Suprapubic skin (tissue), 4 donors: ENCODE results near the gene ASB4. TPM values are rescaled to one million over a fixed set of nuclear protein-coding genes. Genes with fewer than 3 reads are reported as not detected.

ENCODE experiments used
- DNase-seq, 2 donors: peaks; one replicate each; pipeline ENCODE4 v3.0.0-alpha.2; 2019; ENCODE audit warnings: low spot score in 2 of 2
- H3K27ac ChIP-seq: fragments of 200-600 bp; sonication (generic); one replicate; pipeline ENCODE4 v1.5.1; 2019
- H3K27me3 ChIP-seq: fragments of 200-600 bp; sonication (generic); one replicate; pipeline ENCODE4 v1.5.1; 2019
- H3K36me3 ChIP-seq: fragments of 200-600 bp; sonication (generic); one replicate; pipeline ENCODE4 v1.5.1; 2019
- H3K4me1 ChIP-seq: fragments of 200-600 bp; sonication (generic); one replicate; pipeline ENCODE4 v1.5.1; 2019
- H3K4me3 ChIP-seq: fragments of 200-600 bp; sonication (generic); one replicate; pipeline ENCODE4 v1.5.1; 2019; ENCODE audit warnings: mild to moderate bottlenecking
- H3K9me3 ChIP-seq: fragments of 200-600 bp; sonication (generic); one replicate; pipeline ENCODE4 v1.5.1; 2019
- EP300 ChIP-seq: sonication (generic); formaldehyde crosslinking; IDR thresholded peaks from one replicate; pipeline ENCODE4 v1.6.1; 2017; ENCODE audit warnings: antibody characterized with exemption
- POLR2A ChIP-seq, 2 donors: fragments of 450-650 bp; IDR thresholded peaks; one replicate each; pipeline ENCODE4 v1.6.1; 2017; ENCODE audit warnings: antibody characterized with exemption in 2 of 2, mild to moderate bottlenecking in 2 of 2, moderate library complexity in 2 of 2
- POLR2AphosphoS5 ChIP-seq, 3 donors: sonication (generic); formaldehyde crosslinking; IDR thresholded peaks; one replicate each; pipeline ENCODE4 v1.6.1; 2017; ENCODE audit warnings: antibody characterized with exemption in 3 of 3
- WGBS: methylation state at CpG from one replicate; pipeline ENCODE4 v1.1.5; 2018; 5-methylcytosine and 5-hydroxymethylcytosine counted together
- total RNA-seq, 4 donors: library from RNA; depleted of rRNA; stranded (reverse); fragments of >200 nt; gene quantifications; one replicate each; pipeline ENCODE4 v1.1.0, GENCODE V29; 2016
- TF ChIP-seq, protein P1 (sequence below), 2 donors: fragments of 200-600 bp in 1 of 2; fragments of 450-650 bp in 1 of 2; sonication (generic) in 1 of 2; IDR thresholded peaks; one replicate each; pipeline ENCODE4 v1.5.1; 2016 to 2019; ENCODE audit warnings: antibody characterized with exemption in 2 of 2, mild to moderate bottlenecking in 1 of 2, moderate library complexity in 1 of 2

The ASB4 gene
- total RNA-seq, 4 donors from 2014 or later = 0.13 to 0.31 TPM; not detected in 2

DNA sequence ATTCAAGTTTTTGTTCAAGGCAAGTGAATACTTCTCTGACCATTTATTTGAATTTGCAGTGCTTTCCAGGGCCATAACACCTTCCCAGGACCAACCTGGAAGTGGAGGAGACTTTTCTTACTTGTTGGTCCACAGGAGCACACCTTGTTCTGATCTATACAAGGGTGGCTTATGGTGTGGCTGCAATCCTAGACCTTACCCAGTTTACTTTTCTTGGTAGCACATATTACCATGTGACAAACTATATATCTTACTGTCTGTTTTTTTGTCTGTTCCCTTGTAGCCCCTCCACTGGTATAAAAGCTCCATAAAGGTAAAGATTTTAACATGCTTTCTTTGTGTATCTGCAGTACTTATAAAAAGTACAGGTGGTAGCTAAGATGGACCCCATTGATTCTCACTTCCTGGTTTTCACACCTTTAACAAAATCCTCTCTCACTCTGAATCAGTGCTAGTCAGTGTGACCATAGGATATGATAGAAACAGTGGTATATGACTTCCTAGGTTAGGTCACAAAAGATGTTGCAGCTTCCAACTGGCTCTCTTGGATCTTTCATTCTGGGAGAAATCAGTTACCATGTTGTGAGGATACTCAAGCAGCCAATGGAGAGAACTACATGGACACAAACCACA, 5.6 kb upstream of the ASB4 start:
- H3K9me3 ChIP-seq = no peaks in the 10 kb centered on the region
- no peak overlapping the region for H3K4me3 ChIP-seq
- H3K4me1 ChIP-seq = no peaks in the 10 kb centered on the region
- TF ChIP-seq POLR2AphosphoS5 (IDR thresholded peaks at IDR 0.05) = no peak
- TF ChIP-seq, protein P1, sequence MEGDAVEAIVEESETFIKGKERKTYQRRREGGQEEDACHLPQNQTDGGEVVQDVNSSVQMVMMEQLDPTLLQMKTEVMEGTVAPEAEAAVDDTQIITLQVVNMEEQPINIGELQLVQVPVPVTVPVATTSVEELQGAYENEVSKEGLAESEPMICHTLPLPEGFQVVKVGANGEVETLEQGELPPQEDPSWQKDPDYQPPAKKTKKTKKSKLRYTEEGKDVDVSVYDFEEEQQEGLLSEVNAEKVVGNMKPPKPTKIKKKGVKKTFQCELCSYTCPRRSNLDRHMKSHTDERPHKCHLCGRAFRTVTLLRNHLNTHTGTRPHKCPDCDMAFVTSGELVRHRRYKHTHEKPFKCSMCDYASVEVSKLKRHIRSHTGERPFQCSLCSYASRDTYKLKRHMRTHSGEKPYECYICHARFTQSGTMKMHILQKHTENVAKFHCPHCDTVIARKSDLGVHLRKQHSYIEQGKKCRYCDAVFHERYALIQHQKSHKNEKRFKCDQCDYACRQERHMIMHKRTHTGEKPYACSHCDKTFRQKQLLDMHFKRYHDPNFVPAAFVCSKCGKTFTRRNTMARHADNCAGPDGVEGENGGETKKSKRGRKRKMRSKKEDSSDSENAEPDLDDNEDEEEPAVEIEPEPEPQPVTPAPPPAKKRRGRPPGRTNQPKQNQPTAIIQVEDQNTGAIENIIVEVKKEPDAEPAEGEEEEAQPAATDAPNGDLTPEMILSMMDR (IDR thresholded peaks at IDR 0.05) = no peak
- TF ChIP-seq POLR2A (IDR thresholded peaks at IDR 0.05) = no peak
- TF ChIP-seq EP300 = no peak
- H3K36me3 ChIP-seq = no peaks in the 10 kb centered on the region
- DNase-seq = no peak
- H3K27ac ChIP-seq = no peak overlapping the region
- H3K27me3 ChIP-seq = peaks cover 2% of the 10 kb centered on the region

DNA sequence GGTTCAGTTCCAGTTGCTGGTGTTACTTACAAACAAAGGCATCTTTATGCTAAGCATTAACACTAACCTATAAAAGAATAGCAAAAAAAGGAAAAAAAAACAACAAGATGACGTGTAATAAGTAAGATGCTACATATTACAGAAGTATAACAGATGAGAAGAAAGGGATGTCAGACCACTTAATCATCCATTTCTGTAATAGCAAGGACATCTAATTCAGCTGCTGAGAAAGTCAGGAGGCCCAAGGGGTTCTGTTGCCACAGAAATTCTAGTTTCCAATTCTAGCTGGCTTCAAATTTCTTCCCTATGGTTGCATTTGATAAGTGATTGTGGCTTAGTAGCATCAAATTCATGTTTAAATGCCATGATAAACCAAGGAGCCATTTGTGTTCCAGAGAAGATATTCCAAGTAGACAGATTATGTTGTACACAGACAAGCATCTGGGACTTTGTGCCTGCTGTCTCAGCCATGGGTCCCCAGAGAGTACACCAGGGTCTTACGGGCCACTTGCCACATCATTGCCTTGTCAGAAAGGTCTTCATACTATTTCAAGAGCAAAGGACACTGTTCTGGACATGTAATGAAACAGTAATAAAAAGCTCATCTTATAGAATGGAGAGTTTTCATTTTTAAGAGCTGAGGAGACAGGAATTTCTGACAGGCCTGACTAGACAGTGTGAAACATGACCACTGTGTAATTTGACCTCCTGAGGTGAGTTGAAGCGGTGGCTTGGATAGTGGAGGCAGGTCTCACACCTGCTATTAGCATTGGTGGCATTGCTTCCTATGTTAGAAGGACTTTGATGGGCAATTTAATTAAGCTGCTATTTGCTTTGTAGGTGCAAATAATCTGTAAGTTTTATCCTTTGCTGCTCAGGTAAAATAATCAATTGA, 4.2 kb upstream of the ASB4 start:
- 73% methylated on average over 3 of the region's 3 CpGs for WGBS
- no peaks in the 10 kb centered on the region for H3K9me3 ChIP-seq
- TF ChIP-seq POLR2AphosphoS5 (IDR thresholded peaks at IDR 0.05) (no peak), POLR2A (IDR thresholded peaks at IDR 0.05) (no peak), EP300 (no peak)
- TF ChIP-seq, protein P1 (IDR thresholded peaks at IDR 0.05) = no peak
- H3K36me3 ChIP-seq = no peaks in the 10 kb centered on the region
- no peaks in the 10 kb centered on the region for H3K4me1 ChIP-seq
- H3K27ac ChIP-seq = no peak overlapping the region
- H3K4me3 ChIP-seq = no peak overlapping the region
- H3K27me3 ChIP-seq = peaks cover 2% of the 10 kb centered on the region
- no peak for DNase-seq

DNA sequence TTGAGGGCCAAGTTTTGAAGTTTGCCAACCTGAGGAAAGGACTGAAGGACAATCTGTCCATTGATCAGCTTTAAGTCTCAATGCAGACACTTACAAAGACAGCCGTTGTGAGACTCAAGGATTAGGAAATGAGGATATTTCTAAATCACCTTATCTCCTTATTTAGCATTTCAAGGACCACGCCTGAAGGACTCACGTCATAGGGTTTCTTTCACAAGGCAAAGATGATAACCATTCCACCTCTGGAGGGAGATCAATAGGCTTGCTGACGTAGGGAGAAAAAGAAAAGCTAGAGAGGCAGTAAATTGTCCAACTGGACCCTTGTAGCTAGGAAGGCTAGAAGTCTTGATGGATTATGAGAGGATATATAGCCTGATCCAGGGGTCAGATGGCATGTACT, 3.3 kb upstream of the ASB4 start:
- Histone ChIP-seq H3K4me1 (no peaks in the 10 kb centered on the region), H3K4me3 (no peak overlapping the region), H3K9me3 (no peaks in the 10 kb centered on the region), H3K27me3 (peaks cover 2% of the 10 kb centered on the region), H3K36me3 (no peaks in the 10 kb centered on the region), H3K27ac (no peak overlapping the region)
- WGBS = 79% methylated on average over 4 of the region's 4 CpGs
- TF ChIP-seq, protein P1 (IDR thresholded peaks at IDR 0.05) = no peak
- no peak for TF ChIP-seq POLR2AphosphoS5 (IDR thresholded peaks at IDR 0.05)
- TF ChIP-seq POLR2A (IDR thresholded peaks at IDR 0.05) = no peak
- TF ChIP-seq EP300 = no peak
- no peak for DNase-seq

DNA sequence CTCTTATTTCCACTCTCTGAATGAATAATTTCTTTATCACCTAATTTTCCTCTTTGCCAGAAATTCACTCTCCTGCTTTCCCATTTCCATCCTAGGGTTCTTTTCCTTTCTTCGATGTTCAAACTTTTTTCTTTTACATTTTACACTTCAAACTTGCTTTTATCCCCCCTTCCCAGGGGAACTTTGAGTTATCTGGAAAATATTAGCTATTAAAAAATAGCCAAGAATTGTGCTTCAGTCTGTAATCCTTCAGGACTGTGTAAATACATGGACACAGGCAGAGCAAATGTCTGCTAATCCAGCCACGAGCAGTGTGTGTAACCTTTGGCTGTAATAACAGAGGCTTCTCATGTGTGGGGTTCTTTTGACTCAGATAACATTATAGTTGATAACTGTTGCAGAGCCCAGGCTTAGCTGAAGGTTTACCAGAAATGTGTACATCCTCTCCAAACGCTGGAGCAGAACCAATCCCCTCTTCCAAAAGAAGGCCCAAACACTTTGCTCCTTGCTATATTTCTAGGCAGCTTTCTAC, 4.6 kb downstream of the ASB4 start:
- H3K27ac ChIP-seq = no peak overlapping the region
- H3K9me3 ChIP-seq = no peaks in the 10 kb centered on the region
- no peaks in the 10 kb centered on the region for H3K27me3 ChIP-seq
- no peak for DNase-seq
- no peaks in the 10 kb centered on the region for H3K4me1 ChIP-seq
- no peak overlapping the region for H3K4me3 ChIP-seq
- 42% methylated on average over 3 of the region's 3 CpGs for WGBS
- TF ChIP-seq POLR2AphosphoS5 (IDR thresholded peaks at IDR 0.05) = no peak
- TF ChIP-seq, protein P1 (IDR thresholded peaks at IDR 0.05) = no peak
- no peak for TF ChIP-seq EP300
- no peak for TF ChIP-seq POLR2A (IDR thresholded peaks at IDR 0.05)
- H3K36me3 ChIP-seq = no peaks in the 10 kb centered on the region

DNA sequence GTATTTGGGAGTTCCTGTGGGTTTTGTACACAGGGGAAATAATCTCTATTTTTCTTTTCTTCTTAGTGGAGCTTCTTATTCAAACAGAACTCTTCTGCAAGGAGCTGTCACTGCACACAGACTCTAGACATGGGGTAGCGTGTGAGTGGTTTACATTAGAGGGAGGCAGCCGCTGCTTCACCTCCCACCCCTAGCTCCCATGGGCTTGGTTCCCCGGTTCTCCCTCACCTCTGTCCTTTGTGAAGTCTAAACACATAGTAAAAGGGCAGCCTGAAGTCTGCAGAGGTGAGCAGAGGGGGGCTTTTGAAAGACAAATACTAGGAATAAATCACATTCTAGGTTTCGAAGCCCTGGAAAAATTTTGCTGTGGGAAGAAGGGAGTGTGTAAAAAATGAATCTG, 5.5 kb downstream of the ASB4 start:
- no peaks in the 10 kb centered on the region for H3K27me3 ChIP-seq
- no peak overlapping the region for H3K27ac ChIP-seq
- H3K4me3 ChIP-seq = no peak overlapping the region
- no peak for TF ChIP-seq POLR2AphosphoS5 (IDR thresholded peaks at IDR 0.05)
- WGBS = 88% methylated on average over 4 of the region's 4 CpGs
- no peaks in the 10 kb centered on the region for H3K4me1 ChIP-seq
- H3K36me3 ChIP-seq = no peaks in the 10 kb centered on the region
- no peak for DNase-seq
- no peaks in the 10 kb centered on the region for H3K9me3 ChIP-seq
